CD14-positive monocyte (primary cell): ENCODE data around the gene DBX2. TPM values are rescaled to one million over a fixed set of nuclear protein-coding genes. Genes with fewer than 3 reads are reported as not detected.

Source experiments
- DNase-seq, 3 donors: peaks; one replicate each; pipeline ENCODE4 v3.0.0-alpha.2; 2011 to 2022
- H2AFZ ChIP-seq: 2 replicates; pipeline ENCODE4 v1.6.0; 2012; ENCODE audit warnings: mild to moderate bottlenecking, low read depth, low read length, inconsistent platforms; ENCODE audit not compliant: insufficient read depth, poor library complexity, severe bottlenecking
- H3K27ac ChIP-seq, 2 donors: 1 replicate in 1 of 2; 2 replicates in 1 of 2; pipeline ENCODE4 v1.5.1; 2012 to 2013; ENCODE audit warnings: low read length in 2 of 2, control low read depth in 1 of 2, inconsistent platforms in 1 of 2, low read depth in 1 of 2, mild to moderate bottlenecking in 1 of 2
- H3K27me3 ChIP-seq, 2 donors: one replicate each; pipeline versions ENCODE4 v1.6.0 to v1.6.1; 2011 to 2013; ENCODE audit warnings: low read length in 2 of 2; ENCODE audit not compliant: control insufficient read depth in 2 of 2, insufficient read depth in 2 of 2
- H3K36me3 ChIP-seq, 2 donors: replicated peaks in 1 of 2; 1 replicate in 1 of 2; 2 replicates in 1 of 2; pipeline versions ENCODE4 v1.5.1 to v1.6.1; 2012 to 2013; ENCODE audit warnings: low read length in 2 of 2, control low read depth in 1 of 2, inconsistent platforms in 1 of 2, mild to moderate bottlenecking in 1 of 2; ENCODE audit not compliant: insufficient read depth in 2 of 2, control insufficient read depth in 1 of 2
- H3K4me1 ChIP-seq, 2 donors: 1 replicate in 1 of 2; 2 replicates in 1 of 2; pipeline versions ENCODE4 v1.5.1 to v1.6.1; 2012 to 2013; ENCODE audit warnings: low read length in 2 of 2, control low read depth in 1 of 2, inconsistent platforms in 1 of 2, mild to moderate bottlenecking in 1 of 2, moderate library complexity in 1 of 2; ENCODE audit not compliant: insufficient read depth in 2 of 2, control insufficient read depth in 1 of 2
- H3K4me2 ChIP-seq: replicated peaks from 2 replicates; pipeline ENCODE3; 2012; ENCODE audit warnings: low read length, moderate library complexity, mild to moderate bottlenecking; ENCODE audit not compliant: poor library complexity, severe bottlenecking; ENCODE audit errors: extremely low read depth
- H3K4me3 ChIP-seq, 3 experiments: fragments of 200-600 bp in 1 of 3; sonication (generic) in 1 of 3; replicated peaks in 1 of 3; 1 replicate in 2 of 3; 2 replicates in 1 of 3; pipeline ENCODE4 v1.5.1; 2011 to 2013; ENCODE audit warnings: low read length in 3 of 3, mild to moderate bottlenecking in 3 of 3, control low read depth in 2 of 3, low read depth in 2 of 3, inconsistent platforms in 1 of 3, moderate library complexity in 1 of 3
- H3K79me2 ChIP-seq: 2 replicates; pipeline ENCODE4 v1.6.0; 2012; ENCODE audit warnings: mild to moderate bottlenecking, control low read depth, inconsistent platforms, low read length, moderate library complexity; ENCODE audit not compliant: insufficient read depth
- H3K9ac ChIP-seq: 2 replicates; pipeline ENCODE4 v1.6.0; 2017; ENCODE audit warnings: low read length, mild to moderate bottlenecking; ENCODE audit not compliant: insufficient read depth, poor library complexity, severe bottlenecking
- H3K9me3 ChIP-seq, 2 donors: replicated peaks in 1 of 2; 1 replicate in 1 of 2; 2 replicates in 1 of 2; pipeline versions ENCODE4 v1.5.1 to v1.6.1; 2012 to 2013; ENCODE audit warnings: low read length in 2 of 2, control low read depth in 1 of 2; ENCODE audit not compliant: control insufficient read depth in 1 of 2, insufficient read depth in 1 of 2
- H4K20me1 ChIP-seq: 2 replicates; pipeline ENCODE4 v1.6.0; 2012; ENCODE audit warnings: mild to moderate bottlenecking, low read length, control low read depth, moderate library complexity; ENCODE audit not compliant: insufficient read depth
- H3K27ac Mint-ChIP-seq, 7 donors: one replicate each; pipeline ENCODE4 v1.8.0; 2020; ENCODE audit warnings: mild to moderate bottlenecking in 7 of 7, mixed read lengths in 7 of 7, moderate library complexity in 6 of 7, inconsistent platforms in 2 of 7
- H3K27me3 Mint-ChIP-seq, 3 donors: one replicate each; pipeline ENCODE4 v1.8.0; 2021 to 2022; ENCODE audit warnings: low read depth in 3 of 3, mild to moderate bottlenecking in 3 of 3, mixed read lengths in 3 of 3, moderate library complexity in 3 of 3, inconsistent platforms in 1 of 3
- H3K36me3 Mint-ChIP-seq, 2 donors: one replicate each; pipeline ENCODE4 v1.8.0; 2020; ENCODE audit warnings: mixed read lengths in 2 of 2, inconsistent platforms in 1 of 2, mild to moderate bottlenecking in 1 of 2
- H3K4me1 Mint-ChIP-seq: one replicate; pipeline ENCODE4 v1.8.0; 2020; ENCODE audit warnings: mild to moderate bottlenecking, mixed read lengths
- H3K4me3 Mint-ChIP-seq, 2 donors: one replicate each; pipeline ENCODE4 v1.8.0; 2020; ENCODE audit warnings: mild to moderate bottlenecking in 2 of 2, mixed read lengths in 2 of 2, moderate library complexity in 1 of 2
- H3K9me3 Mint-ChIP-seq, 7 donors: one replicate each; pipeline ENCODE4 v1.8.0; 2020 to 2022; ENCODE audit warnings: mixed read lengths in 7 of 7, mild to moderate bottlenecking in 6 of 7, moderate library complexity in 6 of 7, inconsistent platforms in 2 of 7
- WGBS: methylation state at CpG from one replicate; pipeline ENCODE4 v1.1.5; 2013; ENCODE audit warnings: missing lambda C conversion rate; ENCODE audit not compliant: insufficient coverage; 5-methylcytosine and 5-hydroxymethylcytosine counted together
- intact Hi-C, 2 donors: fragments of 100-400 bp; cut with micrococcal nuclease; formaldehyde crosslinking; loops; one replicate each; pipeline versions ENCODE4 v1.15.0 to v1.15.1; 2023
- polyA plus RNA-seq, 3 donors: library from polyadenylated mRNA; depleted of rRNA in 1 of 3; unstranded in 2 of 3; stranded (reverse) in 1 of 3; fragments of 300-500 nt in 2 of 3; fragments of >200 nt in 1 of 3; fragmentation: Illumina TruSeq in 2 of 3; gene quantifications; 1 replicate in 2 of 3; 2 replicates in 1 of 3; pipeline ENCODE4 v1.2.3, GENCODE V29; 2012 to 2021
- TF ChIP-seq, protein P1 (sequence below): fragments of 200-600 bp; IDR thresholded peaks from one replicate; pipeline ENCODE4 v1.8.0; 2022; ENCODE audit warnings: antibody characterized with exemption, mild to moderate bottlenecking

The DBX2 gene
- polyA plus RNA-seq, 3 donors, result not detected

DNA sequence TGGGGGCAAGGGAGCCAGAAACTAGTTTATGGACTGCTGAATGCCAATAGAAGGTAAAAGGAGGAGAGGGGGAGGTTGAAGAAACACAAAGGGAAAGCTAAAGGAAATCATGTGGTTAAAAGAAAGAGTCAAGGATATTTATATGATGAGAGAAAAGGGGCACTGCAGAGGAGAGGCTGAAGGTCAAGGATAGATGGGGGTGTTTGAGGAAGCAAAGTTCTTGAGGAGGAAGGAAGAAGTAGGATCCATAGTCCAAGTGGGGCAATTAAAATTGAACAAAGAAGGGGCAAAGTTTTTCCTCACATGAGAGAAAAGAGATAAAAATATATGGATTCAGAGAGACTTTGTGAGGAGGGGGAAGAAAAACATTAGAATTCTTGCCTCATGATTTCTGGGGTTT, 10.1 kb upstream of the DBX2 start:
- no peaks in the 10 kb centered on the region for H3K4me1 Mint-ChIP-seq

DNA sequence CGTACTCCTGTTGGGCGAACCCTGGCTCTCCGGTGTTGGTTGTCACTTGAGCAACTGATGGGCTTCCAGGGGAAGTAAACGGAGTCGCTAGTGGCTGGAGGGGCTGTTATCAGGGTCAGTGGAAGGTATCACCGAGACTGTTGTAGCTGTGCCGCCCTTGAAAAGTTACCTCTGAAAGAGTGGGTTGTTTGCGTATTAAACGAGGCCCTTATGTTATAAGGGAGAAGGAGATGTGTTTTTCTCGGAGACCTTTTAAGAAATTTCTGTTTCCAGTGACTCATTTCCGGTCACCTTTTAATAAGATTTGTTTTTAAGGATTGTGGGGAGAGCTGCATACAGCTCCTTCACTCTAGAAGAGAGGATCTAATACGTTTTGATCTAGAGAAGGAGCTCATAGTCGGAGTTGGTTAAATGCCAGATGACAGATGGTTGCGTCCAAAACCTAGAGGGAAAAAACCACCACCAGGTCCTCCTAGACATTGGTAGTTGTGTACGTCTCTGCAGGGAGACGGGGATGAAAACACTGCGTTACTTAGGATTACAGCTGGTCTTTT, 750 bp upstream of the DBX2 start:
- peaks cover 3 to 10% of the 10 kb centered on the region in 2 donors for H3K9me3 ChIP-seq
- peaks cover 47 to 57% (median 51%) of the 10 kb centered on the region in 3 donors for H3K27me3 Mint-ChIP-seq
- H3K4me1 ChIP-seq, result no peaks in the 10 kb centered on the region
- H3K9me3 Mint-ChIP-seq, result peaks cover 0 to 8% (median 3%) of the 10 kb centered on the region in 7 donors
- H3K27ac Mint-ChIP-seq, result no peak overlapping the region
- H3K79me2 ChIP-seq, result no peaks in the 10 kb centered on the region
- no peak overlapping the region for H3K4me3 ChIP-seq
- TF ChIP-seq, protein P1, sequence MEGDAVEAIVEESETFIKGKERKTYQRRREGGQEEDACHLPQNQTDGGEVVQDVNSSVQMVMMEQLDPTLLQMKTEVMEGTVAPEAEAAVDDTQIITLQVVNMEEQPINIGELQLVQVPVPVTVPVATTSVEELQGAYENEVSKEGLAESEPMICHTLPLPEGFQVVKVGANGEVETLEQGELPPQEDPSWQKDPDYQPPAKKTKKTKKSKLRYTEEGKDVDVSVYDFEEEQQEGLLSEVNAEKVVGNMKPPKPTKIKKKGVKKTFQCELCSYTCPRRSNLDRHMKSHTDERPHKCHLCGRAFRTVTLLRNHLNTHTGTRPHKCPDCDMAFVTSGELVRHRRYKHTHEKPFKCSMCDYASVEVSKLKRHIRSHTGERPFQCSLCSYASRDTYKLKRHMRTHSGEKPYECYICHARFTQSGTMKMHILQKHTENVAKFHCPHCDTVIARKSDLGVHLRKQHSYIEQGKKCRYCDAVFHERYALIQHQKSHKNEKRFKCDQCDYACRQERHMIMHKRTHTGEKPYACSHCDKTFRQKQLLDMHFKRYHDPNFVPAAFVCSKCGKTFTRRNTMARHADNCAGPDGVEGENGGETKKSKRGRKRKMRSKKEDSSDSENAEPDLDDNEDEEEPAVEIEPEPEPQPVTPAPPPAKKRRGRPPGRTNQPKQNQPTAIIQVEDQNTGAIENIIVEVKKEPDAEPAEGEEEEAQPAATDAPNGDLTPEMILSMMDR, result no peak
- H4K20me1 ChIP-seq, result no peaks in the 10 kb centered on the region
- H3K9ac ChIP-seq, result no peak overlapping the region
- peak overlapping the region in 1 of 2 donors; percentile 66 for H3K4me3 Mint-ChIP-seq
- 23% methylated on average over 13 of the region's 17 CpGs for WGBS
- no peak overlapping the region for H2AFZ ChIP-seq
- H3K36me3 ChIP-seq, result no peaks in the 10 kb centered on the region
- no peak for DNase-seq
- intact Hi-C loops, result no loop called here
- no peak overlapping the region for H3K4me2 ChIP-seq
- H3K27ac ChIP-seq, result no peak overlapping the region
- peaks cover 40 to 58% of the 10 kb centered on the region in 2 donors for H3K27me3 ChIP-seq
- peaks cover 0 to 3% of the 10 kb centered on the region in 2 donors for H3K36me3 Mint-ChIP-seq
- peaks cover 2% of the 10 kb centered on the region for H3K4me1 Mint-ChIP-seq

More for the DNA sequence above, 10.1 kb upstream of the DBX2 start:
- Mint-ChIP-seq H3K4me3 (peak overlapping the region in 1 of 2 donors; percentile 31), H3K27ac (no peak overlapping the region), H3K27me3 (peaks cover 0 to 4% (median 2%) of the 10 kb centered on the region in 3 donors), H3K36me3 (no peaks in the 10 kb centered on the region), H3K9me3 (peaks cover 3 to 12% (median 8%) of the 10 kb centered on the region in 7 donors)
- Histone ChIP-seq H3K4me1 (no peaks in the 10 kb centered on the region), H3K9me3 (peaks cover 7 to 12% of the 10 kb centered on the region in 2 donors), H3K9ac (no peak overlapping the region), H3K79me2 (no peaks in the 10 kb centered on the region), H3K4me2 (no peak overlapping the region), H2AFZ (no peak overlapping the region), H3K27ac (no peak overlapping the region), H3K4me3 (no peak overlapping the region), H3K36me3 (no peaks in the 10 kb centered on the region), H4K20me1 (no peaks in the 10 kb centered on the region), H3K27me3 (no peaks in the 10 kb centered on the region)
- DNase-seq, result no peak
- intact Hi-C loops, result no loop called here
- TF ChIP-seq, protein P1, result no peak
